NB4 (cell line): Measurements from ENCODE around the gene SRMS.

Experiments
- DNase-seq: peaks from one replicate; pipeline ENCODE4 v3.0.0; 2010; ENCODE audit warnings: low read depth
- H3K4me3 ChIP-seq: one replicate; pipeline ENCODE4 v1.5.1; 2011; ENCODE audit warnings: mild to moderate bottlenecking, low read depth, low read length, moderate library complexity
- MYC ChIP-seq: IDR thresholded peaks from 2 replicates; pipeline ENCODE4 v1.6.1; 2011; ENCODE audit warnings: low read depth, low read length
- POLR2A ChIP-seq: IDR thresholded peaks from 2 replicates; pipeline ENCODE4 v1.6.1; 2011; ENCODE audit warnings: mild to moderate bottlenecking; ENCODE audit not compliant: insufficient read length; ENCODE audit errors: extremely low read depth
- TF ChIP-seq, protein P1 (sequence below): IDR thresholded peaks from 2 replicates; pipeline ENCODE4 v1.6.1; 2011; ENCODE audit warnings: low read depth, low read length
- TF ChIP-seq, protein P2 (sequence below): IDR thresholded peaks from one replicate; pipeline ENCODE4 v1.5.1; 2012; ENCODE audit warnings: low read depth, low read length

Gene SRMS

DNA sequence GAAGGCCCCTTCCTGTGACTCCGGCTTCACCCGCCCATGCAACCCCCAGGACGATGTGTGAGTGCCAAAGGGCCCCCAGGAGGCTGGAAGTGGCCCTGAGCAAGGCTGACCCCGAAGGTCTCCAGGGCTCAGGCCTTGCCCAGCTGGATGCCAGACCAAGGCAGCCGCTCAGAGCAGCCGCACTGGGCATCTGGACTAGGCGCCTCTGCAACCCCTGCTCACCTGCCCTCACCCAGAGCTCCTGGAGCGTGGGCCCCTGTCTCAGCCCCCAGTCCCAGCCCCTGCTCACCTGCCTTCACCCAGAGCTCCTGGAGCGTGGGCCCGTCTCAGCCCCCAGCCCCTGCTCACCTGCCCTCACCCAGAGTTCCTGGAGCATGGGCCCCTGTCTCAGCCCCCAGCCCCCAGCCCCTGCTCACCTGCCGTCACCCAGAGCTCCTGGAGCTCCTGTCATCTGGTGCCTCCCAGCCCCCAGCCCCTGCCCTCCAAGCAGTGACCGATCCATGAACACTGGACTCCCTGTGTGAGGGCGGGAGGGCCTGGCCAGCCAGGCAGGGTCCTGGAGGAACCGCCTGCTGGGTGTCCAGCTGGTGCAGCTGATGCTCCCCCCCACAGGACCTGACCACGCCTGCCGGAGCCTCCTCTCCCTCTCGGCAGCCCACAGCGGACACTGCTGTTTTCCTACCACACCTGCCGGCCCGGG, 1.1 kb downstream of the SRMS start:
- no peak for TF ChIP-seq MYC
- DNase-seq: no peak
- H3K4me3 ChIP-seq: no peak overlapping the region

DNA sequence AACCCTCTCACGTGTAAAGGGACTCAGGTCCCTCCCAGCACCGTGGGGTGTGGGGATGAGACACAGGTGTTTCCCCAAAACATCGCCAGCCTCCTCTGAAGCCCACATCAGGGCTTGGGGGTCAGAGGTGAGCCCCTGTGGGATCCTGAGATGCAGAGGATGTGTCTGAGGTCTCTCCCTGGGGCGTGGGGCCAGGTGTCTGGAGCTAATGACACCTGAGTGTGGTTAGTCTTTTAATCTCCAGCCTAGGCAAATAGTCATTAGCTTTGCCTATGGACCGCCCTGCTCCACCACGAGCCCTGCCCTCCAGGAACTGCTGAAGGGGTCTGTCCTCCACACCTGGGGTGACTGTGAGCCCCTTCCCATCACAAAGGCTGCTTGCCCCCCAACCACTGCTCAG, 1.7 kb downstream of the SRMS start:
- H3K4me3 ChIP-seq: no peak overlapping the region
- no peak for DNase-seq
- TF ChIP-seq MYC: no peak
- TF ChIP-seq, protein P1, sequence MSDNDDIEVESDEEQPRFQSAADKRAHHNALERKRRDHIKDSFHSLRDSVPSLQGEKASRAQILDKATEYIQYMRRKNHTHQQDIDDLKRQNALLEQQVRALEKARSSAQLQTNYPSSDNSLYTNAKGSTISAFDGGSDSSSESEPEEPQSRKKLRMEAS: no peak
- TF ChIP-seq, protein P2, sequence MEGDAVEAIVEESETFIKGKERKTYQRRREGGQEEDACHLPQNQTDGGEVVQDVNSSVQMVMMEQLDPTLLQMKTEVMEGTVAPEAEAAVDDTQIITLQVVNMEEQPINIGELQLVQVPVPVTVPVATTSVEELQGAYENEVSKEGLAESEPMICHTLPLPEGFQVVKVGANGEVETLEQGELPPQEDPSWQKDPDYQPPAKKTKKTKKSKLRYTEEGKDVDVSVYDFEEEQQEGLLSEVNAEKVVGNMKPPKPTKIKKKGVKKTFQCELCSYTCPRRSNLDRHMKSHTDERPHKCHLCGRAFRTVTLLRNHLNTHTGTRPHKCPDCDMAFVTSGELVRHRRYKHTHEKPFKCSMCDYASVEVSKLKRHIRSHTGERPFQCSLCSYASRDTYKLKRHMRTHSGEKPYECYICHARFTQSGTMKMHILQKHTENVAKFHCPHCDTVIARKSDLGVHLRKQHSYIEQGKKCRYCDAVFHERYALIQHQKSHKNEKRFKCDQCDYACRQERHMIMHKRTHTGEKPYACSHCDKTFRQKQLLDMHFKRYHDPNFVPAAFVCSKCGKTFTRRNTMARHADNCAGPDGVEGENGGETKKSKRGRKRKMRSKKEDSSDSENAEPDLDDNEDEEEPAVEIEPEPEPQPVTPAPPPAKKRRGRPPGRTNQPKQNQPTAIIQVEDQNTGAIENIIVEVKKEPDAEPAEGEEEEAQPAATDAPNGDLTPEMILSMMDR: no peak

DNA sequence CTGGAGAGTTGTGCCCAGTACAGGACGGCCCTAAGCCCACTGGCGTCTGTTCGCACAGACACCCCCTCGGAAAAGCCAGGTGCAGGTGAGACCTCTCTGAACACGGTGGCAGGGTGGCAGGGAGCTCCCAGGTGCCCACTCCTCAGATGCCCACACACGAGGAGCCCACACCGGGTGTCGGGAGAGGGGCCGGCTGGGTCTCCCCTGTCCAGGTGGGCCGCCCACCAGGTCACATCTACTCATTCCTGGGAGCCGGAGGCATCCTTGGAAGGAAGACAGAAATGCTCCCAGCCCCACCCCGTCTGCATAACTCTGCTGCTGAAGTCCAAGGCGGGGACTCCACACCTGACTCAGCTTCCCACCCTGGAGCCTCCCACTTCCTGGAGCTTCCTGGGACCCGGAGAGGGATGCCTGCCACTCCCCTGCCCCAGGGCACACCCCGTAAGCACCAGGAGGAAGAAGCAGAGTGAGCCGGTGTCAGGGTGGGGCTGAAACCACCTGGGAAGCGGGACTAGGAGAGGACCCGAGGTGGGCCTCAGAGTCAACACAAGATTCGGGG, 2.5 kb downstream of the SRMS start:
- TF ChIP-seq, protein P2: no peak
- TF ChIP-seq, protein P1: no peak
- TF ChIP-seq MYC: no peak
- TF ChIP-seq POLR2A: no peak
- no peak for DNase-seq
- no peak overlapping the region for H3K4me3 ChIP-seq

DNA sequence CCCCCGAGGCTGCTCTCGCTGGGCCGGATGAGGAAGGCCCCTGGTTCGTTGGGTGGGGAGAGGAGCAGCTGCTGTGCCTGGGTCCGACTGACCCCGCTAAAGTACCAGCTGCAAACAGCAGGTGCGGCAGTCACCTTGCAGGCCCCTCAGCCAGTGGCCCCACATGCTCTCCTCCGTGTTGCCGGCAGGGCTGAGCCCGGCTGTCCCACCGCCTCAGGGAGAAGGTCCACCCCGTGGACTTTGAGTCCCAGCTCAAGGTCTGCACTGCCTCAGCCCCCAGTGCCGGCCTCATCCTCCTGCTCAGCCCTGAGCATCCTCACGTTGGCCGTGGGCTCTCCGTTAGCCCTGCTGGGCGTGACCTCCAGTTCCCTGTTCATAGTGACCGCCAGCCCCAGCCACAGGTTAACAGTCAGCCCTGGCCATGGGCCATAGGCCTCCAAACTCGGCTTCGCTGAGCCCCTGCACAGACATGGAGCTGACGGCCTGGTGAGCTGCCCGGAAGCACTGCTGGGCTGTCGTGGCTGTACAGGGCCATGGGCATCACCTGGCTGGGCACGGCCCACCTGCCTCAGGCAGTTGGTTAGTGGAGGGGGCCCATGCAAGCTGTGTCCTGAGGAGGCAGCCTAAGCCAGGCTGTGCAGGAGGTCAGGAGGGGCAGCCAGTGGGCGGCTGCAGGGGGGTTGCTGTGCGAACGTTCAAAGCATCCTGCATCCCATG, 3.1 kb downstream of the SRMS start:
- no peak for DNase-seq
- no peak overlapping the region for H3K4me3 ChIP-seq
- no peak for TF ChIP-seq POLR2A
- TF ChIP-seq MYC: no peak
- TF ChIP-seq, protein P1: no peak
- TF ChIP-seq, protein P2: no peak

DNA sequence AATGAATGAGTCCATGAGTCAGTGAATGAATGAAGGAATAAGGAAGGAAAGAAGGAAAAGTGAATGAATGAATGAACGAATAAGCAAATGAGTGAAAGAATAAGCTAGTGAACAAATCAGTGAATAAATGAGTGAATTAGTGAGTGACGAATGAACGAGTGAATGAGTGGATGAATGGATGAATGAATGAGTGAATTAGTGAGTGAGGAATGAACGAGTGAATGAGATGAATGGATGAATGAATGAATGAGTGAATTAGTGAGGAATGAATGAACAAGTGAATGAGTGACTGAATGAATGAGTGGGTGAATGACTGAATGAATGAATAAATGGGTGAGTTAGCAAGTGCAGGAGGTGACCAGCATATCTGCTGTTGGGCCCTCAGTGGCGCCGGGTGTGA, 3.8 kb downstream of the SRMS start:
- no peak for DNase-seq
- TF ChIP-seq, protein P1: no peak
- no peak overlapping the region for H3K4me3 ChIP-seq

DNA sequence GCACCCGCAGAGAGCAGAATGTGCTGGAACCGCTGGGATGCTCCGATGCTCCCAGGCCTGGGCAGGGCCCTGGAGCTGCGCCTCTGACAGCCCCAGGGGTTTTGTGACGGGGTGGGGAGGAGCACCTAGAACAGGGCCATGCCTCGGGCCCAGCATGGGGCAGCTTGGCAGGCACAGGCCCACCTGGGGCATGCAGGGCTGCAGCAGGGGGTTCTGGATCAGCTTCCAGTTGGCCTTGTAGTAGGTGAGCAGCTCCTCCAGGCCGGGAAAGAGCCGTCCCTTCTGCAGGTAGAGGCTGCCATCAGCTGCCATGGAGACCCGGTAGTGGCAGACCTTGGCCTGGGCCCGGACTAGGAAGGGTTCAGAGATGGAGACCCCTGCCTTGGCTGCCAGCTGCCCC, 4.4 kb downstream of the SRMS start:
- no peak for DNase-seq
- TF ChIP-seq, protein P2: no peak
- TF ChIP-seq, protein P1: no peak
- no peak for TF ChIP-seq POLR2A
- TF ChIP-seq MYC: no peak
- H3K4me3 ChIP-seq: no peak overlapping the region
